Endometrium (tissue), 2 donors: Measurements from ENCODE around the gene UBXN4.

Source experiments
- FAIRE-seq: peaks from 2 replicates; lab custom pipeline; 2012; peaks lifted over from hg19 to GRCh38; lab: Jason Lieb, UNC
- donor health status: control.
- donor health status: control.

Gene UBXN4

DNA sequence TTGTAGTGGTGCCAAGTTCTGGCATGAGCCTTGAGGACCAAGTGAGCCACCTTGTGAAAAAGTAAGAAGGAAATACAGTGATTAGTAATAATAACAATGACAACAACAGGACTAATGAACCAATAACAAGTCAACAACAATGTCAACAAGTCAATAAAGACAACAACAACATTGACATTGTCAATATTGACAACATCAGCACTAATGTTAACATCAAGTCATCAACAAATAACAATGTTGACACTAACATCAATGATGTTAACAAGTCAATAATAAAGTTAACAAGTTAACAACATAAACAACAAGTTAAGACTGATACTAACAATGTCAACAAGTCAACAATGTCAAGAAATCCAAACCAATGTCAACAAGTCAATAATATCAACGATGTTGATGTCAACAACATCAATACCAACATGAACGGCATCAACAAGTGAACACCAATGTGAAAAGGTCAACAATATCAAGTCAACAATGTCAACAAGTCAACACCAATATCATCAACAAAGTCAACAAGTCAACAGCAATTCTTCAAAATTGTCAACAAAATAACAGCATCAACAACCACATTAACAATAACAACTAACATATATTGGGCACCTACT, 71.4 kb downstream of the UBXN4 start:
- no peak for FAIRE-seq

GRCh38 chr2:135815269-135815668, 73.6 kb downstream of the UBXN4 start:
- FAIRE-seq, result no peak

GRCh38 chr2:135817466-135817865, 75.8 kb downstream of the UBXN4 start:
- FAIRE-seq, result no peak

DNA sequence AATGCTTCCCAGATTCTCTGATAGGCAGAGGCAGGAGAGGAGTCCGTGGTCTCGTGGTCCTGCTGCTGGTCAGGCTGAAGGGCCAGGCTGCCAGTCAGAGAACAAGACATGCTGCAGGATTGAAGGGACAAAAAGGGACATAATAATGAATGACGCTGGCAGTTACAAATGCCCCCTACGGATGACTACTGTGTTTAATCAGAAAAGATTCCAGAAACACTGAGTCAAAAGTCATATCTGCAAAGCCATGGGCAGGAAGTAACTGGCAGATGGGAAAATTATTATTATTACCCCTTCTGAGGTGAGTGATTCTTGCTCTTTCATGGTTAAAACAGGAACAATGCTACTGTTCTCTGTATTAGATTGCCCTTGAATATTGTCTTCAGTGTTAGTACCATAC, 76.3 kb downstream of the UBXN4 start:
- FAIRE-seq, result no peak

- FAIRE-seq, result no peak
These were observed 77.4 kb downstream of the UBXN4 start for GRCh38 chr2:135818937-135819610.

DNA sequence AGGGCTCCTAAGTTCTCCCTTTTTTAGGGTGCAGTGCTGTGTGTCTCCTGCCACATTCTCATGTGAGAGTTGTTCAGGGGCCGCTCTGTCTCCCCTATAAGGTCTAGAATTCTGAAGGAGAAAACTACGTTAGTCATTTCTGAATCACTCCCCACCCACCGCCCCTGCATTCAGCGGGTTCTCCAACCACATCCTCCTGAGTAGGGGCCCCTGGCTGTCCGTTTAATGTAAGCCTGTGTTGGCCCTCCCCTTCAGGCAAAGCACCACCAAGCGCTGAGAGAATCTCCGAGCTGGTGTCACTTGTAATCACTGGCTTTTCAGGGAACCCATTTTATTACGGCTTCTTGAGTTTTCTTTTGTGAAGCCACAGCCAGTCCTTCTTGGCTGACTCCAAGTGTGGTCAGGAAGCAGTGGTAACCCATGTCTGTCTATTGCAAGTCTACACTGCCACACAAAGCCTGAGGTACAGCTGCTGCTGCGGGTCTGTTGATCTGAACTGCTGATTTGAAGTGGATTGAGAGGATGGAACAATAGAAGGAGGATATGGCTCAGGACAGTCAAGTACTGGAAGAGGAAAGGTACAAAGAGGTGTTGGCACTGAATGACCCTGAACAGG, 78.5 kb downstream of the UBXN4 start:
- no peak for FAIRE-seq

DNA sequence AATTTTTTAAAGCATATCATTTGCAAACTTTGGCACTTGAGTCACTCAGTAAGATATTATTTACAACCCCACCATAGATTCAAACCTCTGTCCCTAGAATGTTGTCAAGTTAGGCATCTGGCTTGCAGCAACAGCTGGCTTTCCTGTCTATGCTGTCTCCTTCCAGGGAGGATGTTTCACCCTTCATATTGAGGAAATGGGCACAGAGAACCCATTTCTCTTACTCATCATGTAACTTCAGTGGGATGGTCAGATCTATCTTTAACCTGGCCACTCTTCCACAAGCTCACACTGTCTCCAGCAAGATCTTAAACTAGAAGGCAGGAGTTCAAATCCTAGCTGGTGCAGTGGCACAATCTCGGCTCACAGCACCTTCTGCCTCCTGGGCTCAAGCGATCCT, 79.5 kb downstream of the UBXN4 start:
- FAIRE-seq, result no peak

- FAIRE-seq, result no peak
These were observed 81.2 kb downstream of the UBXN4 start for GRCh38 chr2:135822855-135823254.

DNA sequence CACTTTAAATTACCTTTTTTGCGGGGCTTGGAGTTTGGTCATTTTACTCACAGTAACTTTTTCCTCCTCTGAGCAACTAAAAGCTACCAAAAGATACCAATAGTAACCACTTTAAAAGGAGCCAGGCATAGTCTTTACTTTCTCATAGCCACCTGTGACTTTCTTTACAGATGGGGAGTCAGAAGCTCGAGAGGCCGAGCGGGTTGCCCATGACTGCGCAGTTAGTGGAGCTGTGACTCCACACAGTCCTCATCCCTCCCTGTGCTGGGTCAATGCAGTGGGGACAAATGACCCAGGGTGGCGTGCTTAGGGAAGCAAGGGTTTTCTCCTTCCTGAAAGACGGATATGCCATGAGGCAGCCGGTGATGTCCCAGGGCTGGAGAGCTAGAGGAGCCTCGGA, 83.5 kb downstream of the UBXN4 start:
- no peak for FAIRE-seq

DNA sequence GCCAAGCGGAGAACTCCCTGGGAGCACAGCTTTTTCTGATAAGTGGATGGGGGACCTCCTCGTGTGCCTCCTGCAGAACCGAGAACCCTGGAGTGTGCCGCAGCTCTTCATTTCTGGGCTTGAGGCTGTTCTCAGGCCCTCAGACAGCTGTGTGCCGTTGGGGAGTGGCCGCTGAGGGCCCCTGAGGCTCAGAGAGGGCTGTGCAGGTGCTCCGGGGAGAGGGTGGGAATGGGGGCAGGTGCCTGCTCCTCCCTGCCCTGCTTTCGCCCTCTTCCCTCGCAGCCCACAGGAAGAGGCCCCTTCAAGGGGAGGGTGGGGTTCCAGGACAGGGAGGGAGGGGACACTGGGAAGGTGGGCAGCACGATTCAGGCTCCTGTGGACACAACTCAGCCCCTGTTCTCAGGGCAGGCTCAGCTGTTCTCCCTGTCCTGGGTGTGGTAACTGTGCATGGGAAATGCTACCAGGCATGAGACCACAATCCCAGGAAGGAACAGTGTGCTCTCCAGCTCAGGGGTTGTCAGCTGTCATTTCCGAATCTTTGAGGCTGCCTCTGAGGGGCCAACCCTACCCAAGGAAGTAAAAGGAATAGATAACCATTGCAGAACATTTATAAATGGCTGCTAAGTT, 84.0 kb downstream of the UBXN4 start:
- FAIRE-seq, result no peak

DNA sequence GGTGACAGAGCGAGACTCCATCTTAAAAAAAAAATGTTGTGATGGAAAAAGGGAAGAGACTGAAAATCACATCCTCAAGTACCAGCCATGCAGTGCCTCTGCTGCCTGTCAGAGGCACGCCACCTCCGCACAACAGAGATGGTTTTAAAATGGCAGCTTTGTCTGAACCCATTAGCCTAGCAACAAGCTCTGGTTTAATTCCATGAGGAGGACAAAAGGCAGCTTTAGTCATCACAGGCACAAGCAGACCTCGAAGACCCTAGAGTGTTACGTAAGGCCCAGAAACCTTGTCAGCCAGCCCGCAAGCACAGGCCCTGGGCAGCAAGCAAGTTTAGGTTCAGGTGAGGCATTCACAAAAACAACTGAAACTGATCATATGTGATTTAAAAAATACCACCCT, 84.9 kb downstream of the UBXN4 start:
- no peak for FAIRE-seq

GRCh38 chr2:135829378-135830135, 87.9 kb downstream of the UBXN4 start:
- FAIRE-seq, result no peak

GRCh38 chr2:135831180-135831812, 89.6 kb downstream of the UBXN4 start:
- no peak for FAIRE-seq

- FAIRE-seq, result no peak
These were observed 91.2 kb downstream of the UBXN4 start for GRCh38 chr2:135832891-135833290.
